K562 (cell line): ENCODE results near the gene CSMD2. TPM values are rescaled to one million over a fixed set of nuclear protein-coding genes. Genes with fewer than 3 reads are reported as not detected.

ENCODE experiments used
- MEF2A ChIP-seq: IDR thresholded peaks from 2 replicates; pipeline ENCODE4 v1.6.1; 2011; ENCODE audit warnings: low read depth, mild to moderate bottlenecking, low read length, moderate library complexity; ENCODE audit not compliant: control insufficient read depth
- RBBP5 ChIP-seq: fragments of 200-600 bp; sonication (generic); IDR thresholded peaks from 2 replicates; pipeline ENCODE4 v1.6.1; 2012; ENCODE audit warnings: borderline replicate concordance, mild to moderate bottlenecking, low read length, control low read depth, inconsistent platforms; ENCODE audit not compliant: insufficient read depth, poor library complexity, severe bottlenecking
- ZKSCAN1 ChIP-seq: fragments of 150-350 bp; IDR thresholded peaks from 2 replicates; pipeline ENCODE4 v1.6.1; 2016; ENCODE audit warnings: low read depth, low read length
- ZNF583 ChIP-seq: fragments of 250-450 bp; sonication (Bioruptor Pico); IDR thresholded peaks from 2 replicates; pipeline ENCODE4 v1.4.0; 2020
- ZNF785 ChIP-seq: fragments of 250-450 bp; sonication (Bioruptor Pico); IDR thresholded peaks from 2 replicates; pipeline ENCODE4 v1.4.0; 2020; ENCODE audit warnings: mild to moderate bottlenecking
- polyA plus RNA-seq, 8 experiments: library from polyadenylated mRNA; depleted of rRNA in 4 of 8; stranded (reverse) in 5 of 8; unstranded in 3 of 8; fragments of >200 nt; fragmentation: Nextera tagmentation in 2 of 8; fragmentation: Illumina TruSeq in 1 of 8; extraction: Ambion mirVana in 2 of 8; extraction: Trizol in 1 of 8; gene quantifications; 2 replicates each; pipeline versions ENCODE4 v1.2.1 to v1.2.3, GENCODE V29; 2011 to 2014; ENCODE audit warnings: inconsistent platforms in 1 of 8, missing spikeins in 1 of 8
- total RNA-seq, 7 experiments: library from RNA; depleted of rRNA in 6 of 7; stranded (reverse); fragments of >200 nt in 6 of 7; fragmentation: Illumina TruSeq in 2 of 7; extraction: Trizol in 2 of 7; gene quantifications; 2 replicates each; pipeline versions ENCODE4 v1.2.1 to v1.2.3, GENCODE V29; 2011 to 2021; ENCODE audit warnings: low replicate concordance in 1 of 7
- TF ChIP-seq, protein P1 (sequence below), 2 experiments: fragments of 450-650 bp; formaldehyde crosslinking in 1 of 2; IDR thresholded peaks; 2 replicates each; pipeline versions ENCODE4 v1.4.0 to v1.6.1; 2014 to 2020; ENCODE audit warnings: mild to moderate bottlenecking in 2 of 2, borderline replicate concordance in 1 of 2, low read depth in 1 of 2

Gene CSMD2
- total and polyA plus RNA-seq, 9 of the 15 experiments (the other 6 are each of a cell fraction or from before 2014, with no cell fraction given), result not detected

GRCh38 chr1:33898406-33898805 is 266.6 kb downstream of the CSMD2 start (continued):
- TF ChIP-seq, protein P1, sequence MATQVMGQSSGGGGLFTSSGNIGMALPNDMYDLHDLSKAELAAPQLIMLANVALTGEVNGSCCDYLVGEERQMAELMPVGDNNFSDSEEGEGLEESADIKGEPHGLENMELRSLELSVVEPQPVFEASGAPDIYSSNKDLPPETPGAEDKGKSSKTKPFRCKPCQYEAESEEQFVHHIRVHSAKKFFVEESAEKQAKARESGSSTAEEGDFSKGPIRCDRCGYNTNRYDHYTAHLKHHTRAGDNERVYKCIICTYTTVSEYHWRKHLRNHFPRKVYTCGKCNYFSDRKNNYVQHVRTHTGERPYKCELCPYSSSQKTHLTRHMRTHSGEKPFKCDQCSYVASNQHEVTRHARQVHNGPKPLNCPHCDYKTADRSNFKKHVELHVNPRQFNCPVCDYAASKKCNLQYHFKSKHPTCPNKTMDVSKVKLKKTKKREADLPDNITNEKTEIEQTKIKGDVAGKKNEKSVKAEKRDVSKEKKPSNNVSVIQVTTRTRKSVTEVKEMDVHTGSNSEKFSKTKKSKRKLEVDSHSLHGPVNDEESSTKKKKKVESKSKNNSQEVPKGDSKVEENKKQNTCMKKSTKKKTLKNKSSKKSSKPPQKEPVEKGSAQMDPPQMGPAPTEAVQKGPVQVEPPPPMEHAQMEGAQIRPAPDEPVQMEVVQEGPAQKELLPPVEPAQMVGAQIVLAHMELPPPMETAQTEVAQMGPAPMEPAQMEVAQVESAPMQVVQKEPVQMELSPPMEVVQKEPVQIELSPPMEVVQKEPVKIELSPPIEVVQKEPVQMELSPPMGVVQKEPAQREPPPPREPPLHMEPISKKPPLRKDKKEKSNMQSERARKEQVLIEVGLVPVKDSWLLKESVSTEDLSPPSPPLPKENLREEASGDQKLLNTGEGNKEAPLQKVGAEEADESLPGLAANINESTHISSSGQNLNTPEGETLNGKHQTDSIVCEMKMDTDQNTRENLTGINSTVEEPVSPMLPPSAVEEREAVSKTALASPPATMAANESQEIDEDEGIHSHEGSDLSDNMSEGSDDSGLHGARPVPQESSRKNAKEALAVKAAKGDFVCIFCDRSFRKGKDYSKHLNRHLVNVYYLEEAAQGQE (IDR thresholded peaks at IDR 0.05; ENCODE audit: borderline replicate concordance), result no peak
- TF ChIP-seq, protein P1 (CRISPR knock-in tag; IDR thresholded peaks at IDR 0.05; ENCODE audit: low read depth), result no peak
- TF ChIP-seq ZNF785 (CRISPR knock-in tag) (no peak), ZKSCAN1 (no peak), ZNF583 (CRISPR knock-in tag) (no peak), RBBP5 (no peak), MEF2A (no peak)
